Hepatic stellate cell (primary cell): Measurements from ENCODE around the gene AXIN1.

Experiments used
- DNase-seq: peaks from one replicate; pipeline ENCODE4 v3.0.0; 2011; ENCODE audit warnings: low spot score

Gene AXIN1

GRCh38 chr16:330741-331140 is 21.8 kb downstream of the AXIN1 start:
- no peak for DNase-seq

- no peak for DNase-seq
Measured at GRCh38 chr16:325375-326145, 27.0 kb downstream of the AXIN1 start.

DNA sequence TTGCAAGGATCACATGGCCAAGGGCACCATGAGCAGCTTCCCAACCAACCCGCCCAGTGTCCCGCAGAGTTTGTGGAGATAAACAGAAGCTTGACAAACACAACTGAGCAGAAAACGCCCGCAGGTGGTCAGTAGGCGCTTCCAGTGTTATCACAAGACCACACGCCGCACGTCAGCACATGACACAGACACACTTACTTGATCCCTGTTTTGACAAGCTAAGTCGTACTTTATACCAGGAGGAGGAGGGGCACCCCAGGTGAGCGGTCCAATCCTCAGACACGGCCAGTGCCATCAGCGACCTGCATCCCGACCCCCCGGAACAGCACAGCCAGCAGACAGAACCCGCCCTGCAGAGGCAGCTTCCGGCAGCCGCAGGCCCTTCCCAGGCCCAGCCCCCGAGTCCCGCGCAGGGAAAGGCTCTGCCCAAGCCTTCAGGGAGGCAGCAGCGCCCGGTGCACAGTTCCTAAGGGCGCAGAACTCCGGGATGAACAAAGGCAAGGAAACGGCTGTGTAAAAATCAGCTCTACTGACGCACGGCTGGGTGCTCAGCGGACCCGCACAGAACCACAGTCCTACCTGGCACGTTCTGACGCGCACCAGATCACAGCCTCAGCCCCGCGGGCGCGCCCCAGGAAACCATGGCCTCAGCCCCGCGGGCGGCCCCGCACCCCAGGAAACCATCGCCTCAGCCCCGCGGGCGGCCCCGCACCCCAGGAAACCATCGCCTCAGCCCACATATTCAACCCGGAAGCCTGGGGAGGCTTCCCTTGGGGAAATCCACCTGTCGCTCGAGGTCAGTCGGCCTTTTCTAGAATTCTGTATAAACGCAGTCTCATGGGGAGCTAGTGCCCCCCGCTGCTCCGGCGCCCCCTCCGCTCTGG is 27.8 kb downstream of the AXIN1 start:
- DNase-seq: no peak

DNA sequence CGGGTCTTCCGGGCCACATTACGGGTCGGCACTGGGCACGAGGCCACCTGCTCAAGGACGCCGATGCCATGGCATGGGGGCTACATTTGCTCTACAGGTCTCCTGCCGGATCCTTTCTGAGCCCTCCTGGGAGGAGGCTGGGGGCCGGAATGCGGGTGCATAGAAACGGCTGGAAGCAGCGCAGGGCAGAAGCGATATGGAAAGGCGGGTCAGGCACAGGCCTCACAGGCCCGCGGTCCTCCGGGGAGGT is 28.4 kb downstream of the AXIN1 start:
- DNase-seq: no peak

GRCh38 chr16:322476-323143 is 29.9 kb downstream of the AXIN1 start:
- DNase-seq: no peak

DNA sequence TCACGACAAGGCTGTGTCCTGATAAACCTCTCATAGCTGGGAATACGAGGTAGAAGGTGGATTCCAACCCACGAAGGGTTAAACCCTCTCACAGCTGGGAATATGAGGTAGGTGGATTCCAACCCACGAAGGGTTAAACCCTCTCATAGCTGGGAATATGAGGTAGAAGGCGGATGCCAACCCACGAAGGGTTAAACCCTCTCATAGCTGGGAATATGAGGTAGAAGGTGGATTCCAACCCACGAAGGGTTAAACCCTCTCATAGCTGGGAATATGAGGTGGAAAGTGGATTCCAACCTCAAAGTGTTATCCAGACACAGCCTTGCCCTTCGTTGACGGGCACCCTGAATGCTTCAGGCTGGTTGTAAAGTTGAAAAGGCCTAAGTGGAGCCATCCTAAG is 31.0 kb downstream of the AXIN1 start:
- no peak for DNase-seq

GRCh38 chr16:320206-320605 is 32.3 kb downstream of the AXIN1 start:
- no peak for DNase-seq

- no peak for DNase-seq
Measured at GRCh38 chr16:318628-319027, 33.9 kb downstream of the AXIN1 start.

GRCh38 chr16:317583-317982 is 34.9 kb downstream of the AXIN1 start:
- DNase-seq: no peak

DNA sequence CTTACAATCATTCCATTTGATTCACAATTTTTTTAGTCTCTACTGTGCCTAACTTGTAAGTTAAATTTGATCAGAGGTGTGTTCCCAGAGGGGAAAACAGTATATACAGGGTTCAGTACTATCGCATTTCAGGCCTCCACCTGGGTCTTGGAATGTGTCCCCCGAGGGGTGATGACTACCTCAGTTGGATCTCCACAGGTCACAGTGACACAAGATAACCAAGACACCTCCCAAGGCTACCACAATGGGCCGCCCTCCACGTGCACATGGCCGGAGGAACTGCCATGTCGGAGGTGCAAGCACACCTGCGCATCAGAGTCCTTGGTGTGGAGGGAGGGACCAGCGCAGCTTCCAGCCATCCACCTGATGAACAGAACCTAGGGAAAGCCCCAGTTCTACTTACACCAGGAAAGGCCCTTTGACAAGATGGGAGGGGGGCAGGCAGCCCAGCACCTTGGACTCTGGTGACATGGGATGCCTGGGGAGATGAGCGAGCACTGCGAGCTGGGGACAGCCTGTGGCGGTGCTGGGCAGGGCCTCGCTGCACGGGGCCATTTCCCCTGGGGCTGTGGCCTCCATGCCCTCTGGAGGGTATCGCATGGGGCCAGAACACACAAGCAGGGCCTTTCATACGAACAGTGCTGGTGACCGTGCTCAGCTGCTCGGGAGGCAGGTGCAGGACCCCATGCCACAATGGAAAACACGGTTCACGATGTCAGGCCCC is 35.6 kb downstream of the AXIN1 start:
- no peak for DNase-seq

DNA sequence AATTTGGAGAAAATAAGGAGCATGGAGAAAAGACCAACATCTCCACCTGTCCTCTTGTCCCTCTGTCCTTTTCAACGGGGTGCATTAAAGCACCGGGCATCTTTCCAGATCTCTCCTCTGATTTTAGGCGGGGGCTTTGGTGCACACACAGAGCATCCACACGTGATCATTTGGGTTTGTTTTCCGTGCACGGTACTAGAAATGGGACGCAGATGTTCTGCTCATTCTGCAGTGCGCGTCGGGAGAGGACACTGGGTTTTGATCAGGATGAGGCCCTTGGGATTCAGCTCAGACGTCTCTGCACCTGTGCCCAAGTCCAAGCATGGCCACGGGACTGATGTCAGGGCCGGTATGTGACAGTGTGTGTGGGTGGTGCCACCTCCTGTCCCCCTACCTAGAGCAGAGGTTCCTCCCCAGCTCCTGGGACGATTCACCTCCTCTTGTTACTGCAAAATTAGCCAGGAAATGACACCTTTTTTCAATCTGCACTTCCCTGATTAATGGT is 37.7 kb downstream of the AXIN1 start:
- no peak for DNase-seq

DNA sequence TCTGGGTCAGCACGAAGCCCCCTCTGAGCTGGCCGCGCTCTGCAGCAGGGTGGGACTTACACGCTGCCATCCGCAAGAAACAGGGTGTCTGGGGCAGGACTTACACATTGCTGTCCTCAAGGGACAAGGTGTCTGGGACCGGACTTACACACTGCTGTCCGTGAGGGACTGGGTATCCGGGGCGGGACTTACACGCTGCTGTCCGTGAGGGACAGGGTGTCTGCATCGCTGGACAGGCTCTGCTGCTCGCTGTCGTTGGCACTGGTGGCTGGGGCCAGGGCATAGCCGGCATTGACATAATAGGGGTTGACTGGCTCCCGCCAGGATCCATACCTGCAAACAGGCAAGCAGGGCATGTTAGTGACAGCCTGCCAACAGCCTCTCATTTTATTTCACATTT is 38.2 kb downstream of the AXIN1 start:
- DNase-seq: no peak

DNA sequence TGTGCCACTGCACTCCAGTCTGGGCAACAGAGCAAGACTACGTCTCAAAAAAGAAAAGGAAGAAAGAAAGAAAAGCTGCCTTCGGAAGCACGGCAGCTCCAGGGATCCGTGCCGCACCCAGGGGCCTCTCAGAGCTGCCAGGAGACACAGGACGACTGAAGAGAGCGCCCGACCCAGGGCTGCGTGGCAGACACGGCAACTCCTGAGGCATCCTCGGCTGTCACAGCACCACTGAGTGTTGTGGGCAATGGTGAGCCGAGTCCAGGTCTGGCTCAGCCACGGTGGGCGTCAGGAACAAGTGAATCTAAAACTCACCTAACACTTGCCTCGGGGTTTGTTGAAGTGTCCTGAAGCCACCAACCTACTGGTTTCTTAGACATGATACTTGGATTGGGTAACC is 40.8 kb downstream of the AXIN1 start:
- no peak for DNase-seq

DNA sequence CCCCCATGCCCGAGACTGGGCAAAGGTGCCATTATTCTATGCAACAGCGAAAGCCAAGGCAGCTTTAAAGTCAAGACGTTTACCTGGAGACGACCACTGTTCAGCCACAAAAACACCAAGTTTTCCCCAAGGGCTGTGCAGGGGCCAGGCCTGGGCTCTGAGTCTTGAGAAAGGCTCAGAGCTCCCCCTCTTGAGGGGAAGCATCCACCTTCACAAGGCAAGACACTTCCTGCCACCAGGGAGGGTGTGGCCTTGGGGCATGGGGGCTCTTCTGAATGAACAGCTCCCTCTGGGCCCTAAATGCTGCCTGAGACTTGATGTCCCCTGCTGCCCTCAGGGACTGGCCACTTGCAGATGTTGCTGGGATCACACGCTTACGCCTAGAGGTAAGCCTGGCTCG is 43.0 kb downstream of the AXIN1 start:
- DNase-seq: no peak

GRCh38 chr16:307691-308312 is 44.7 kb downstream of the AXIN1 start:
- DNase-seq: no peak

- DNase-seq: no peak
Measured at GRCh38 chr16:306911-307370, 45.6 kb downstream of the AXIN1 start.

- no peak for DNase-seq
Measured at GRCh38 chr16:305916-306626, 46.5 kb downstream of the AXIN1 start.

DNA sequence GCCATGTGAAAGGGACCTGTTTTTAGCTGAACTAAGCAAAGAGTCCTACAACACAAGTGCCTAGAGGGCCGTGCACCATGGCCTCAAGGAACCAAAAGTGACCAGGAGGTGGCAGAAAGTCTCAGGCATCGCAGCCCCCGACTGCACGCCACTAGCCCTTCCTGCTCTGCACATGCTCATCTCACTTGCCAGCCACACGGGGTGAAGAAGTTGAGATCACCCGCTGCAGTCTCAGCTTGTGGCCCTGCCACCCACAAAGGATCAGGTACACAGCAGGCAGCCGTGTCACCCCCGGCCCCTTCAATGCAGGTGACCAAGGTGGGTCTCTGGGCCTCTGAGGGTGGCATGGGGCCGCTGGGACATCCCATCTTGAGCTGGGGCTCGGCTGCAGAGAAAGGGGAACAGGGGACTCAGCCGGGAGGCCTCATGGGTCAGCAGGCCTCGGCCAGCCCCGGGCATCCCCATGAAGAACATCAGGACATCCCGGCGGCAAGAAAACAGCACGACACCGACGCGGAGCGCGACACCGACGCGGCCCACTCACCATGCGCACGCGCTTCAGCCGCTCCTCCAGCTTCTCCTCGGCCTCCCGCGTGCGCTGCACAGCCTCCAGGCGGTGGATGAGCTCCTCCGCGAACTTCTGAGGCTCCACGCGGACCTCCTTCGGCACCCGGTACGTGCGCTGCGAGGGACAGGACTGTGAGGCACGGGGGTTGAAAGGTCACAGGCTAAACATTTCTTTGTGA is 48.6 kb downstream of the AXIN1 start:
- DNase-seq: no peak

DNA sequence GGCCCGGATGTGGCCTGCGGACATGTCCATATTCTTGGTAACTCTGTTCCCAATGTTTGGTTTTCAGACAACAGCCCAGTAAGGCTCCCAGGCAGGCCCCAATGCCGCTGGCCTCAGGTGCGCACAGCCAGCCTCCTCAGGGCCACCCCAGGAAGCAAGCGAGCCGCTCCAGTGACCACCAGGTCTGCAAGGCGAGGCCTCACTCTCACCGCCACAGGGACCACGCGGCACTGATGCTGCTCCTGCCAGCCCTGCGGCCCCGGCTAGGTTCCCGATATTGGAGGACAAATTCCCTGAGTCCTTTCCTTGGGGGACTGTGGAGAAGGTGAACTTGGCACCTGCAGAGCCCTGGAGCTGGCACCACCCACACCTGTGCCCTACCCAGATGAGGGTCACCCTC is 50.6 kb downstream of the AXIN1 start:
- DNase-seq: no peak

GRCh38 chr16:301235-301634 is 51.3 kb downstream of the AXIN1 start:
- DNase-seq: no peak
